Uterus (tissue), 4 donors: ENCODE results near the gene NTRK2. TPM values are rescaled to one million over a fixed set of nuclear protein-coding genes. Genes with fewer than 3 reads are reported as not detected.

Experiments
- DNase-seq, 2 donors: peaks; one replicate each; pipeline ENCODE4 v3.0.0-alpha.2; 2019 to 2020
- H3K27ac ChIP-seq, 2 donors: fragments of 200-600 bp; sonication (generic); 1 replicate in 1 of 2; 2 replicates in 1 of 2; pipeline ENCODE4 v1.5.1; 2016 to 2018
- H3K27me3 ChIP-seq, 2 donors: fragments of 200-600 bp; sonication (generic); one replicate each; pipeline ENCODE4 v1.5.1; 2018 to 2019; ENCODE audit warnings: control low read depth in 1 of 2
- H3K36me3 ChIP-seq, 2 donors: fragments of 200-600 bp; sonication (generic); one replicate each; pipeline ENCODE4 v1.5.1; 2019; ENCODE audit warnings: control low read depth in 1 of 2
- H3K4me1 ChIP-seq, 2 donors: fragments of 200-600 bp; sonication (generic); one replicate each; pipeline ENCODE4 v1.5.1; 2018 to 2019; ENCODE audit warnings: control low read depth in 1 of 2
- H3K4me3 ChIP-seq, 2 donors: fragments of 200-600 bp; sonication (generic); 1 replicate in 1 of 2; 2 replicates in 1 of 2; pipeline ENCODE4 v1.5.1; 2018 to 2019; ENCODE audit warnings: mild to moderate bottlenecking in 1 of 2
- H3K9me3 ChIP-seq, 2 donors: fragments of 200-600 bp; sonication (generic); one replicate each; pipeline ENCODE4 v1.5.1; 2019; ENCODE audit warnings: control low read depth in 1 of 2
- CTCF ChIP-seq, 4 experiments: fragments of 200-600 bp in 2 of 4; fragments of 450-650 bp in 2 of 4; sonication (generic) in 2 of 4; IDR thresholded peaks; one replicate each; pipeline ENCODE4 v1.5.1; 2016 to 2019; ENCODE audit warnings: antibody characterized with exemption in 4 of 4, mild to moderate bottlenecking in 2 of 4, moderate library complexity in 1 of 4
- POLR2A ChIP-seq, 2 donors: fragments of 450-650 bp; IDR thresholded peaks; one replicate each; pipeline ENCODE4 v1.6.1; 2016; ENCODE audit warnings: antibody characterized with exemption in 2 of 2, mild to moderate bottlenecking in 1 of 2, moderate library complexity in 1 of 2
- intact Hi-C: fragments of 100-400 bp; cut with DNase I; formaldehyde crosslinking; loops from one replicate; pipeline ENCODE4 v1.15.1; 2023; ENCODE audit warnings: low total_unique reads
- total RNA-seq, 4 donors: library from RNA; depleted of rRNA in 3 of 4; stranded (reverse); fragments of >200 nt in 3 of 4; gene quantifications; one replicate each; pipeline versions ENCODE4 v1.1.0 to v1.2.4, GENCODE V29; 2014 to 2023
- donor health status: DM: yes; HTN: yes; CAD: no.

Gene NTRK2
- total RNA-seq, 4 donors from 2014 or later: 6.5 to 23.2 (median 12.5) TPM

GRCh38 chr9:84997472-84997871, 327.9 kb downstream of the NTRK2 start:
- DNase-seq: no peak
- Histone ChIP-seq H3K36me3 (no peaks in the 10 kb centered on the region), H3K4me1 (no peaks in the 10 kb centered on the region), H3K27ac (no peak overlapping the region), H3K27me3 (no peaks in the 10 kb centered on the region), H3K9me3 (no peaks in the 10 kb centered on the region), H3K4me3 (no peak overlapping the region)
- TF ChIP-seq CTCF (IDR thresholded peaks at IDR 0.05): no peak
- no peak for TF ChIP-seq POLR2A (IDR thresholded peaks at IDR 0.05)
- intact Hi-C loops: no loop called here

GRCh38 chr9:84998639-84999038, 329.1 kb downstream of the NTRK2 start:
- H3K4me1 ChIP-seq: no peaks in the 10 kb centered on the region
- no peaks in the 10 kb centered on the region for H3K9me3 ChIP-seq
- TF ChIP-seq POLR2A (IDR thresholded peaks at IDR 0.05): no peak
- H3K27me3 ChIP-seq: no peaks in the 10 kb centered on the region
- H3K27ac ChIP-seq: no peak overlapping the region
- no peak for DNase-seq
- H3K4me3 ChIP-seq: no peak overlapping the region
- intact Hi-C loops: no loop called here
- no peaks in the 10 kb centered on the region for H3K36me3 ChIP-seq

GRCh38 chr9:84999788-85000187, 330.3 kb downstream of the NTRK2 start:
- Histone ChIP-seq H3K9me3 (no peaks in the 10 kb centered on the region), H3K27me3 (no peaks in the 10 kb centered on the region), H3K4me1 (no peaks in the 10 kb centered on the region), H3K4me3 (no peak overlapping the region), H3K36me3 (no peaks in the 10 kb centered on the region), H3K27ac (no peak overlapping the region)
- no peak for TF ChIP-seq POLR2A (IDR thresholded peaks at IDR 0.05)
- TF ChIP-seq CTCF (IDR thresholded peaks at IDR 0.05): no peak
- DNase-seq: no peak
- intact Hi-C loops: no loop called here

DNA sequence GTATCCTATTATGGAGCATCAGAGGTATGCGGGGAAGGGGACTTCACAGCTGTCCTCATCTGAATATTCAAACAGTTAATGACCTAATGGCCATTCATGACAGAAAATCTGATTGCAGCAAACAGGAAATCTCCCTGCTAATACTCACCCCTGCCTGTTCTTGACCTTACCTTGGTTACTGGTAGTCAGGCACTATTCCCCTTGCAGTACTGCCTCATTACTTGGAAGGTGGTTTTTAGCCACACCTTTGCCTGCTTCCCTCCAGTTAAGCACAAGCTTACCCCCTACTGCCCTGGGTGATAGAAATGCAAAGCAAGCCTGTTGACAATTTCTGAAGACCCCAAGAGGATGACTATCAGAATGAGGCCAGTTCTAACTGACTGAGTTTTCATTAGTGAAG, 332.4 kb downstream of the NTRK2 start:
- Histone ChIP-seq H3K27ac (no peak overlapping the region), H3K4me1 (no peaks in the 10 kb centered on the region), H3K4me3 (no peak overlapping the region), H3K27me3 (no peaks in the 10 kb centered on the region), H3K36me3 (no peaks in the 10 kb centered on the region), H3K9me3 (no peaks in the 10 kb centered on the region)
- TF ChIP-seq POLR2A (IDR thresholded peaks at IDR 0.05) (no peak), CTCF (IDR thresholded peaks at IDR 0.05) (no peak)
- intact Hi-C loops: no loop called here
- no peak for DNase-seq

DNA sequence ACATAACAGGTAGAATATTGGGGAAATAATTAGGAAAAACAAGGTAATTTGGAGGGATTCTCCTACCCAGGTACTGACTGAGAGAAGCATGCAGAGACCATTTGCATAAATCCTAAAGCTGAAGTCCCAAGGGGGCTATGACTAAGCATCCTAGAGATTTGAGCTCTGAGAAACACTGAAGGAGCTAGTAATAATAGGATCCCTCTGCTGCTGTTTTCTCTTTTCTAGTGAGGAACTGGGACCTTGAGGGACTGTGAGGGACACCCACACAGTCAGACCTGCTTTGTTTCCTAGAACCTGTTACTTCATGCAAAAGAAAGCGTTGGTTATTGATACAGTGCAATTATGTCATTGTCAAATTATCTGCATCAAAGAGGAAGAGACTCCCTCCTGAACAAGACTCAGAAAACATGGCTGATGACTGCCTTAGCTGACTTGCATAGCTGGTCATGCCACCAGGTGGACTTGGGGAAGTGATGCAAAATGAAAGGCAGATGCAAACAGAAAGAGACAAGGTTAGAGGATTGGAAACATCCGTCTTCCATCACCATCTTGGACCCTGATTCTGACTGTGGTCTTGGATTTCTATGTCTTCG, 335.4 kb downstream of the NTRK2 start:
- no peak for TF ChIP-seq POLR2A (IDR thresholded peaks at IDR 0.05)
- TF ChIP-seq CTCF (IDR thresholded peaks at IDR 0.05): no peak
- Histone ChIP-seq H3K36me3 (no peaks in the 10 kb centered on the region), H3K27ac (no peak overlapping the region), H3K4me3 (no peak overlapping the region), H3K9me3 (no peaks in the 10 kb centered on the region), H3K27me3 (no peaks in the 10 kb centered on the region), H3K4me1 (no peaks in the 10 kb centered on the region)
- DNase-seq: no peak
- intact Hi-C loops: no loop called here

- TF ChIP-seq POLR2A (IDR thresholded peaks at IDR 0.05) (no peak), CTCF (IDR thresholded peaks at IDR 0.05) (no peak)
- Histone ChIP-seq H3K9me3 (no peaks in the 10 kb centered on the region), H3K36me3 (no peaks in the 10 kb centered on the region), H3K27me3 (no peaks in the 10 kb centered on the region), H3K27ac (no peak overlapping the region), H3K4me3 (no peak overlapping the region), H3K4me1 (no peaks in the 10 kb centered on the region)
- intact Hi-C loops: no loop called here
- DNase-seq: no peak
Measured at GRCh38 chr9:85007748-85008147, 338.2 kb downstream of the NTRK2 start.
